Heart left ventricle (tissue), 13 donors: Measurements from ENCODE around the gene SCAF8.

Experiments used
- POLR2A ChIP-seq, 2 donors: fragments of 450-650 bp; IDR thresholded peaks; one replicate each; pipeline ENCODE4 v1.6.1; 2017; ENCODE audit warnings: antibody characterized with exemption in 2 of 2, mild to moderate bottlenecking in 2 of 2, moderate library complexity in 2 of 2
- TF ChIP-seq, protein P1 (sequence below), 12 donors: fragments of 200-600 bp; sonication (generic) in 4 of 12; IDR thresholded peaks; one replicate each; pipeline versions ENCODE4 v1.5.0 to v1.8.0; 2018 to 2022; ENCODE audit warnings: antibody characterized with exemption in 12 of 12, mild to moderate bottlenecking in 5 of 12
- donor health status: ischemic (EF 13 %, LVEDD 7.1; RV severe dilation, severe dysfunction).
- donor health status: DM: no; HTN: yes; CAD: no.
- donor health status: DM: no; HTN: no; CAD: no.
- donor health status: ischemic (EF 25% LVEDD 6.9; RV normal size, moderate dysfunction).
- donor health status: ischemic (EF 25% LVEDD 5.7; RV mildly dilated, moderate dysfunction).
- donor health status: ischemic (EF 35%, LVEDD 5.7; RV mildly dilated, moderate dysfunction).
- donor health status: nonischemic (EF 11% LVEDD 7.7; RV severe dilation, severe dysfunction).
- donor health status: DM: yes; HTN: yes; CAD: no.
- donor health status: PGD.
- donor health status: ischemic (EF 29% LVEDD 5.4; RV normal size, mild dysfunction).
- donor health status: nonischemic (EF 23%, LVEDD 6.1; RV moderate dilation, normal function).

DNA sequence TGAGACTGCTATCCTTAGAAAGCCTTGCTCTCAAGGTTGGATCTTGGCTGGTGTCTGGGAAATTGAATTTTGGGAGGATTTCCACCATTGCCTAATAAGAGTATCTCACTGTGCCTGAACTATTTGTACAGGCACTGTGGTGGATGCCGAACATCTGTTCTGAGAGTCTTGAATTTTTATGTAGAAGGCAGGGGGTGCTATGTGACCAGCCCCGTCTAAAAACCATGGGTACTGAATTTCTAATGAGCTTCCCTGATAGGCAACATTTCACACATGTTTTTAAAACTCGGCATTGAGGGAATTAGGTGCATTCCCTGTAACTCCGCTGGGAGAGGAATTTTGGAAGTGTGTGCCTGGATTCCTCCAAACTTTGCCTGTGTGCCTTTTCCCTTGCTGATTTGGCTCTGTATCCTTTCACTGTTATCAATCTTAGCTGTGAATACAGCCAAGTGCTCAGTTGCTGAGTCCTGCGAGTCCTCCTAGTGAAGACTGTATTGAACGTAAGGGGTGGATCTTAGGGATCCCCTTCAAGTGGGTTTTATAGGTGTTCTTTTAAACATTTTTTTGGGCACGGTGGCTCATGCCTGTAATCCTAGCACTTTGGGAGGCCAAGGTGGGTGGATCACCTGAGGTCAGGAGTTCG is 27.6 kb upstream of the SCAF8 start:
- TF ChIP-seq, protein P1, sequence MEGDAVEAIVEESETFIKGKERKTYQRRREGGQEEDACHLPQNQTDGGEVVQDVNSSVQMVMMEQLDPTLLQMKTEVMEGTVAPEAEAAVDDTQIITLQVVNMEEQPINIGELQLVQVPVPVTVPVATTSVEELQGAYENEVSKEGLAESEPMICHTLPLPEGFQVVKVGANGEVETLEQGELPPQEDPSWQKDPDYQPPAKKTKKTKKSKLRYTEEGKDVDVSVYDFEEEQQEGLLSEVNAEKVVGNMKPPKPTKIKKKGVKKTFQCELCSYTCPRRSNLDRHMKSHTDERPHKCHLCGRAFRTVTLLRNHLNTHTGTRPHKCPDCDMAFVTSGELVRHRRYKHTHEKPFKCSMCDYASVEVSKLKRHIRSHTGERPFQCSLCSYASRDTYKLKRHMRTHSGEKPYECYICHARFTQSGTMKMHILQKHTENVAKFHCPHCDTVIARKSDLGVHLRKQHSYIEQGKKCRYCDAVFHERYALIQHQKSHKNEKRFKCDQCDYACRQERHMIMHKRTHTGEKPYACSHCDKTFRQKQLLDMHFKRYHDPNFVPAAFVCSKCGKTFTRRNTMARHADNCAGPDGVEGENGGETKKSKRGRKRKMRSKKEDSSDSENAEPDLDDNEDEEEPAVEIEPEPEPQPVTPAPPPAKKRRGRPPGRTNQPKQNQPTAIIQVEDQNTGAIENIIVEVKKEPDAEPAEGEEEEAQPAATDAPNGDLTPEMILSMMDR (IDR thresholded peaks at IDR 0.05): peak in 5 of 12 donors; percentile 19 to 38 (median 23)
- TF ChIP-seq POLR2A (IDR thresholded peaks at IDR 0.05): no peak
